Lower leg skin (tissue), 4 donors: ENCODE results near the gene RIMS1. TPM values are rescaled to one million over a fixed set of nuclear protein-coding genes. Genes with fewer than 3 reads are reported as not detected.

ENCODE experiments used
- DNase-seq, 2 donors: peaks; one replicate each; pipeline ENCODE4 v3.0.0-alpha.2; 2019; ENCODE audit warnings: low spot score in 2 of 2
- H3K4me3 ChIP-seq: fragments of 200-600 bp; sonication (generic); 2 replicates; pipeline ENCODE4 v1.5.1; 2017; ENCODE audit warnings: mild to moderate bottlenecking, low read depth; ENCODE audit not compliant: poor library complexity, severe bottlenecking
- CTCF ChIP-seq, 3 donors: fragments of 450-650 bp; IDR thresholded peaks; one replicate each; pipeline ENCODE4 v1.5.1; 2016; ENCODE audit warnings: antibody characterized with exemption in 3 of 3, mild to moderate bottlenecking in 3 of 3, moderate library complexity in 2 of 3
- POLR2A ChIP-seq, 2 donors: fragments of 450-650 bp; IDR thresholded peaks; one replicate each; pipeline ENCODE4 v1.6.1; 2016 to 2017; ENCODE audit warnings: antibody characterized with exemption in 2 of 2, mild to moderate bottlenecking in 1 of 2, moderate library complexity in 1 of 2
- WGBS, 2 donors: methylation state at CpG; one replicate each; pipeline ENCODE4 v1.1.5; 2018; 5-methylcytosine and 5-hydroxymethylcytosine counted together
- intact Hi-C: fragments of 100-400 bp; cut with DNase I; formaldehyde crosslinking; loops from one replicate; pipeline ENCODE4 v1.15.0; 2023; ENCODE audit warnings: low total_unique reads
- total RNA-seq, 4 donors: library from RNA; depleted of rRNA; stranded (reverse); fragments of >200 nt; gene quantifications; one replicate each; pipeline ENCODE4 v1.1.0, GENCODE V29; 2016

RIMS1 gene
- total RNA-seq, 4 donors from 2014 or later, result 1.3 to 9.4 (median 4.7) TPM

- H3K4me3 ChIP-seq, result no peak overlapping the region
- no peak for DNase-seq
- no peak for TF ChIP-seq POLR2A (IDR thresholded peaks at IDR 0.05)
- TF ChIP-seq CTCF (IDR thresholded peaks at IDR 0.05), result no peak
- intact Hi-C loops, result no loop called here
- 49 to 58% methylated on average over 2 of the region's 2 CpGs for WGBS, 2 donors
Observed at GRCh38 chr6:72032086-72032485, 145.7 kb downstream of the RIMS1 start.

GRCh38 chr6:72035486-72035885 lies 149.1 kb downstream of the RIMS1 start:
- TF ChIP-seq CTCF (IDR thresholded peaks at IDR 0.05), result no peak
- TF ChIP-seq POLR2A (IDR thresholded peaks at IDR 0.05), result no peak
- no peak for DNase-seq
- intact Hi-C loops, result no loop called here
- H3K4me3 ChIP-seq, result no peak overlapping the region

GRCh38 chr6:72035966-72036365 lies 149.6 kb downstream of the RIMS1 start:
- DNase-seq, result no peak
- 93 to 94% methylated on average over 1 of the region's 1 CpG for WGBS, 2 donors
- H3K4me3 ChIP-seq, result no peak overlapping the region
- TF ChIP-seq CTCF (IDR thresholded peaks at IDR 0.05), result no peak
- TF ChIP-seq POLR2A (IDR thresholded peaks at IDR 0.05), result no peak
- intact Hi-C loops, result no loop called here

- 30 to 37% methylated on average over 4 of the region's 4 CpGs for WGBS, 2 donors
- intact Hi-C loops, result no loop called here
- H3K4me3 ChIP-seq, result no peak overlapping the region
- TF ChIP-seq POLR2A (IDR thresholded peaks at IDR 0.05) (no peak), CTCF (IDR thresholded peaks at IDR 0.05) (no peak)
- no peak for DNase-seq
Observed at GRCh38 chr6:72037006-72037405, 150.7 kb downstream of the RIMS1 start.

GRCh38 chr6:72040111-72040510 lies 153.8 kb downstream of the RIMS1 start:
- TF ChIP-seq POLR2A (IDR thresholded peaks at IDR 0.05) (no peak), CTCF (IDR thresholded peaks at IDR 0.05) (no peak)
- no peak overlapping the region for H3K4me3 ChIP-seq
- DNase-seq, result no peak
- intact Hi-C loops, result no loop called here

- intact Hi-C loops, result no loop called here
- DNase-seq, result no peak
- 77 to 81% methylated on average over 2 of the region's 2 CpGs for WGBS, 2 donors
- H3K4me3 ChIP-seq, result no peak overlapping the region
- TF ChIP-seq CTCF (IDR thresholded peaks at IDR 0.05), result no peak
- TF ChIP-seq POLR2A (IDR thresholded peaks at IDR 0.05), result no peak
Observed at GRCh38 chr6:72042088-72042487, 155.7 kb downstream of the RIMS1 start.
